IPS-11a (cell line): ENCODE measurements around the gene CFAP54.
"Not testable (repeated sequence)": the region's sequence is repeated elsewhere in the genome, so short reads cannot be mapped to it uniquely, and the experiment has no call there.

Source experiments
- H3K4me3 ChIP-seq: one replicate; pipeline ENCODE4 v1.5.1; 2013; ENCODE audit warnings: low read depth, low read length, control low read depth

The CFAP54 gene

GRCh38 chr12:96720363-96720705, 231.0 kb downstream of the CFAP54 start:
- no peak overlapping the region for H3K4me3 ChIP-seq

GRCh38 chr12:96729466-96729865, 240.1 kb downstream of the CFAP54 start:
- not testable (repeated sequence) for H3K4me3 ChIP-seq

- no peak overlapping the region for H3K4me3 ChIP-seq
Measured at GRCh38 chr12:96729886-96730285, 240.5 kb downstream of the CFAP54 start.

GRCh38 chr12:96743606-96744005, 254.2 kb downstream of the CFAP54 start:
- H3K4me3 ChIP-seq, result no peak overlapping the region

- no peak overlapping the region for H3K4me3 ChIP-seq
Measured at GRCh38 chr12:96749999-96750398, 260.6 kb downstream of the CFAP54 start.

GRCh38 chr12:96751626-96752025, 262.2 kb downstream of the CFAP54 start:
- H3K4me3 ChIP-seq, result no peak overlapping the region

- H3K4me3 ChIP-seq, result no peak overlapping the region
Measured at GRCh38 chr12:96752211-96752610, 262.8 kb downstream of the CFAP54 start.

GRCh38 chr12:96766232-96766631, 276.9 kb downstream of the CFAP54 start:
- H3K4me3 ChIP-seq, result no peak overlapping the region

GRCh38 chr12:96769400-96769799, 280.0 kb downstream of the CFAP54 start:
- no peak overlapping the region for H3K4me3 ChIP-seq

GRCh38 chr12:96770219-96771102, 281.1 kb downstream of the CFAP54 start:
- no peak overlapping the region for H3K4me3 ChIP-seq

- no peak overlapping the region for H3K4me3 ChIP-seq
Measured at GRCh38 chr12:96773031-96773430, 283.7 kb downstream of the CFAP54 start.

GRCh38 chr12:96774496-96775256, 285.3 kb downstream of the CFAP54 start:
- no peak overlapping the region for H3K4me3 ChIP-seq

- H3K4me3 ChIP-seq, result no peak overlapping the region
Measured at GRCh38 chr12:96776908-96777307, 287.5 kb downstream of the CFAP54 start.

- no peak overlapping the region for H3K4me3 ChIP-seq
Measured at GRCh38 chr12:96780330-96780729, 291.0 kb downstream of the CFAP54 start.

- no peak overlapping the region for H3K4me3 ChIP-seq
Measured at GRCh38 chr12:96786791-96787190, 297.4 kb downstream of the CFAP54 start.

- H3K4me3 ChIP-seq, result no peak overlapping the region
Measured at GRCh38 chr12:96803969-96804368, 314.6 kb downstream of the CFAP54 start.

GRCh38 chr12:96806272-96806671, 316.9 kb downstream of the CFAP54 start:
- no peak overlapping the region for H3K4me3 ChIP-seq

- H3K4me3 ChIP-seq, result no peak overlapping the region
Measured at GRCh38 chr12:96807741-96808140, 318.4 kb downstream of the CFAP54 start.

- no peak overlapping the region for H3K4me3 ChIP-seq
Measured at GRCh38 chr12:96808587-96808986, 319.2 kb downstream of the CFAP54 start.

GRCh38 chr12:96809522-96809921, 320.1 kb downstream of the CFAP54 start:
- H3K4me3 ChIP-seq, result no peak overlapping the region

GRCh38 chr12:96810057-96810456, 320.7 kb downstream of the CFAP54 start:
- no peak overlapping the region for H3K4me3 ChIP-seq

GRCh38 chr12:96810477-96810876, 321.1 kb downstream of the CFAP54 start:
- no peak overlapping the region for H3K4me3 ChIP-seq
